Esophagus squamous epithelium (tissue), 4 donors: Measurements from ENCODE around the gene NXT1.

Source experiments
- CTCF ChIP-seq, 6 experiments: fragments of 450-650 bp in 4 of 6; fragments of 200-600 bp in 2 of 6; sonication (generic) in 2 of 6; IDR thresholded peaks; one replicate each; pipeline ENCODE4 v1.5.1; 2016 to 2019; ENCODE audit warnings: antibody characterized with exemption in 6 of 6, mild to moderate bottlenecking in 4 of 6, moderate library complexity in 4 of 6
- POLR2A ChIP-seq, 4 donors: fragments of 450-650 bp; IDR thresholded peaks; one replicate each; pipeline ENCODE4 v1.6.1; 2017; ENCODE audit warnings: antibody characterized with exemption in 4 of 4, mild to moderate bottlenecking in 4 of 4, moderate library complexity in 3 of 4

GRCh38 chr20:23320317-23320716 is 30.3 kb upstream of the NXT1 start:
- TF ChIP-seq CTCF (IDR thresholded peaks at IDR 0.05) (peak in 2 of 6 experiments; percentile 33 to 53), POLR2A (IDR thresholded peaks at IDR 0.05) (no peak)
